ENCODE results near the gene ZAR1L. TPM values are rescaled to one million over a fixed set of nuclear protein-coding genes. Genes with fewer than 3 reads are reported as not detected.

ZAR1L gene
- total and polyA plus RNA-seq, 2 of the 4 experiments (the other 2 are of a cell fraction), result not detected

DNA sequence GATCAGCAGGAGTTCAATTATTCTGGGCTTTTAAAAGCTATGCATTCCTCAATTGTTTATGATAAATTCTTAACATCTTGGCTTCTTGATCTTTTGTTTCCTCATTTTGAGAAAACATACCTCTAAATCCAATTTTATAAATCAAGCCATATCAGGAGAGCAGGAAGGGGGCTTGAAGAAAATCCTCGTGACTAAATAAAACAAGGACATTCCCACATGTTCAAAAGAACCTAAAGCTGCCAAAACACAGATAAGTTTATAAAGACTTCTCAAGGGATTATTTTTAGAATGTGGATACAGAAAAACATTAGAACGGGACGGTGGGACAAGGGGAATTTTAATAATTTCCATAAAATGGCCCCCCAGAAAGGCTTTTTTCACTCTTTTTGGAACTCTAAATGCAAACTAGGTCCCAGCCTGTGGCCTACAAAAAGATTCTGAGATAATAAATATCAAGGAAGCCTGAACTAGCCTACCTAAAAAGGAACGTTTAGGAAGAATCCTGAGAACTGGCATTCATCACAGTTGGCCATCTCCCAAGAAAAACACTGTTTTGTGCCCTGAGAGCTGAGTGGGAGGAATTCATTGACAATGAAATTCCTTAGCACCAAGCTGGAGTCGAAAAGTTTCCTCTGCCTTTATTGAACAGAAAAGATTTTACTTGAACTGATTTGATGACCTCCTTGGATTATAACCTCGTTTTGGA lies 30.1 kb downstream of the ZAR1L start (continued):
- no peak for TF ChIP-seq BHLHE40 (IDR thresholded peaks at IDR 0.05; ENCODE audit: low read depth, low read length)

DNA sequence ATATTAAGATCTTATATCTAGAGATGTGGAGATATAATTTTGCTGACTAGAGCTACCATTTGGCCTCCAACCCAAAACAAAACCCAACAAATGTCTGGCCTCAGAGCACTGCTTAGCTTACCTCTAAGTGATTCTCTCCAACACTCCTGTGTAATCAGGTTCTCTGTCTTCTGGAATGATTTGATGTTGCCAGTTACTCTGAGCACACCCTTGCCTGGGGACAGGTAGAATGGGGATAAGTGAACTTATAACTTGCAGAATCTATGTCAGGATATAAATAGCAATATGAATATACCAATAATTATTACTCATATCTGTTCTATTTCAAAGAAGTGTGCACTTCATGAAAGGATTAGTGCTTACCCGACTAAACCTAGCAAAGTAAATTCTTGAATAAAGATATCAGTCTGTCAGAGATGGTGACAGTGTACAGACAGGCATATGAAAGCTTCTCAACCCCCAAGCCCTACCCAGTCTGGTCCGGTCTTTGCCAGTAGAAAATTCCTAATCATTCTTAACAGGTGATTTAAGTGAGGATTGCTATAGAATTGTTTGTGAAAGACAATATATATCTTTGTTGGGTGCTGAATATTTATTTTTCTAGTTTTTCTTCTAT lies 33.0 kb downstream of the ZAR1L start:
- H3K4me2 ChIP-seq (ENCODE audit: low read depth, low read length), result no peak overlapping the region
- peaks cover 8% of the 10 kb centered on the region; the same call in 1 of the 2 replicates for H3K4me1 ChIP-seq (ENCODE audit: control insufficient read depth, insufficient read depth, low read length)
- DNase-seq (no peak), ATAC-seq (ENCODE audit: low read depth) (no peak)
- in situ Hi-C loops (cut with MboI; ENCODE audit: low sequenced_read_pairs), result no loop called here
- no peak overlapping the region for H4K8ac ChIP-seq (ENCODE audit: low read depth in 2 of 2, low read length in 2 of 2)
- H2AK9ac ChIP-seq (replicated peaks; ENCODE audit: low read depth, low read length, poor library complexity), result no peak overlapping the region
- H3K18ac ChIP-seq (ENCODE audit: low read depth, low read length), result no peak overlapping the region
- no peak overlapping the region for H2BK15ac ChIP-seq (ENCODE audit: low read depth, low read length)
- WGBS, 2 experiments (ENCODE audit: extremely low coverage in 2 of 2, insufficient read length in 1 of 2), result no CpG with 5 or more reads among the region's 2 CpGs
- H3K56ac ChIP-seq (ENCODE audit: extremely low read depth, insufficient read depth, low read length), result no peak overlapping the region
- no peak overlapping the region for H2BK20ac ChIP-seq (ENCODE audit: low read depth, low read length)
- H2BK5ac ChIP-seq (ENCODE audit: low read depth, low read length, poor library complexity, severe bottlenecking), result no peak overlapping the region
- no peaks in the 10 kb centered on the region for H3K27me3 ChIP-seq (ENCODE audit: control insufficient read depth, insufficient read depth, low read length)
- no peak overlapping the region for H3K27ac ChIP-seq (ENCODE audit: insufficient read depth, low read length)
- peaks cover 6% of the 10 kb centered on the region for H3K9me1 ChIP-seq (ENCODE audit: insufficient read depth, low read length)
- no peak for TF ChIP-seq MAZ (IDR thresholded peaks at IDR 0.05; ENCODE audit: borderline replicate concordance, low read depth, low read length)
- TF ChIP-seq MAFK (IDR thresholded peaks at IDR 0.05; ENCODE audit: low read depth, low read length), result no peak
- no peak for TF ChIP-seq MXI1 (IDR thresholded peaks at IDR 0.05; ENCODE audit: borderline replicate concordance, low read depth, low read length)
- no peak overlapping the region for H2AFZ ChIP-seq (replicated peaks; ENCODE audit: low read length, poor library complexity)
- no peak overlapping the region for H2AK5ac ChIP-seq (ENCODE audit: low read depth, low read length)
- POLR2A ChIA-PET (ENCODE audit: unreplicated experiment), result no interaction called here
- no peaks in the 10 kb centered on the region for H4K20me1 ChIP-seq (ENCODE audit: insufficient read depth, low read length)
- dilution Hi-C loops (cut with HindIII; ENCODE audit: low sequenced_read_pairs, unreplicated experiment), result no loop called here
- no peak overlapping the region for H3K4ac ChIP-seq (ENCODE audit: low read depth, low read length)
- H3K36me3 ChIP-seq (ENCODE audit: control insufficient read depth, insufficient read depth, low read length), result peaks cover 4% of the 10 kb centered on the region; the same call in 1 of the 2 replicates
- H3K9me3 ChIP-seq (ENCODE audit: control insufficient read depth, insufficient read depth, low read length), result no peaks in the 10 kb centered on the region
- no peak overlapping the region for H2BK120ac ChIP-seq (ENCODE audit: low read depth, low read length)
- H3K23ac ChIP-seq (ENCODE audit: low read depth, low read length), result no peak overlapping the region
- H4K5ac ChIP-seq (ENCODE audit: low read depth, low read length), result no peak overlapping the region
- H4K91ac ChIP-seq (ENCODE audit: insufficient read depth, low read depth, low read length), result no peak overlapping the region
- BruUV-seq (replicated peaks), result no TSS peak
- intact Hi-C loops (cut with micrococcal nuclease), result no loop called here
- H3K9ac ChIP-seq (ENCODE audit: low read depth, low read length), result no peak overlapping the region
- CTCF ChIA-PET, result no interaction called here
- H3K4me3 ChIP-seq (ENCODE audit: insufficient read depth, low read depth, low read length), result no peak overlapping the region
- no peaks in the 10 kb centered on the region for H3K79me1 ChIP-seq (ENCODE audit: low read depth in 1 of 2, low read length in 2 of 2)
- no peak overlapping the region for H3K14ac ChIP-seq (replicated peaks; ENCODE audit: low read depth, low read length)
